CD4-positive, alpha-beta T cell treated with Interleukin-6 at 100 ng/mL for 8 hours (primary cell): ENCODE results near the gene DNASE1L3.

Source experiments
- DNase-seq: peaks from one replicate; pipeline ENCODE4 v3.0.0-alpha.2; 2020; ENCODE audit warnings: mixed read lengths, low spot score

The DNASE1L3 gene

GRCh38 chr3:58161435-58162398, 49.1 kb downstream of the DNASE1L3 start:
- DNase-seq = no peak

- no peak for DNase-seq
Observed at GRCh38 chr3:58160399-58160798, 50.4 kb downstream of the DNASE1L3 start.

- DNase-seq = no peak
Observed at GRCh38 chr3:58158442-58159153, 52.2 kb downstream of the DNASE1L3 start.

GRCh38 chr3:58157700-58158099, 53.1 kb downstream of the DNASE1L3 start:
- DNase-seq = no peak

GRCh38 chr3:58155838-58156237, 54.9 kb downstream of the DNASE1L3 start:
- no peak for DNase-seq

- DNase-seq = no peak
Observed at GRCh38 chr3:58154626-58155449, 55.9 kb downstream of the DNASE1L3 start.

GRCh38 chr3:58153371-58153770, 57.4 kb downstream of the DNASE1L3 start:
- DNase-seq = no peak

GRCh38 chr3:58152225-58153015, 58.4 kb downstream of the DNASE1L3 start:
- no peak for DNase-seq

- no peak for DNase-seq
Observed at GRCh38 chr3:58151637-58152036, 59.1 kb downstream of the DNASE1L3 start.

GRCh38 chr3:58150810-58151199, 60.0 kb downstream of the DNASE1L3 start:
- DNase-seq = no peak

- DNase-seq = no peak
Observed at GRCh38 chr3:58150130-58150809, 60.5 kb downstream of the DNASE1L3 start.

GRCh38 chr3:58148049-58148448, 62.7 kb downstream of the DNASE1L3 start:
- DNase-seq = no peak

GRCh38 chr3:58144478-58145325, 66.1 kb downstream of the DNASE1L3 start:
- no peak for DNase-seq

- DNase-seq = no peak
Observed at GRCh38 chr3:58143417-58144055, 67.2 kb downstream of the DNASE1L3 start.
